ENCODE results near the gene CADM4. TPM values are rescaled to one million over a fixed set of nuclear protein-coding genes. Genes with fewer than 3 reads are reported as not detected.
A peak's percentile ranks its signal among the peaks of the same experiment; 100 is the strongest.
"Not testable (repeated sequence)": the region's sequence is repeated elsewhere in the genome, so short reads cannot be mapped to it uniquely, and the experiment has no call there.

The CADM4 gene
- total RNA-seq, 8 experiments from 2014 or later = 1.0 to 91.6 (median 70.8) TPM

- WGBS, 10 experiments = 85 to 100% methylated on average over 5 to 6 of the region's 6 CpGs; no CpG with 5 or more reads in 8 of the 10 experiments
- ATAC-seq (replicated peaks in 6 of 8) = no peak
- H3K4me3 ChIP-seq = no peak overlapping the region
- in situ Hi-C loops (cut with MboI; ENCODE audit: low pct_unique_long_range_greater_than_20kb in 2 of 9, low sequenced_read_pairs in 9 of 9, unreplicated experiment in 9 of 9) = no loop called here
- no peak overlapping the region for H3K27ac ChIP-seq
- peaks cover 0 to 2% of the 10 kb centered on the region in 2 donors for H3K4me1 ChIP-seq (replicated peaks in 1 of 2)
Measured at GRCh38 chr19:43656436-43656835, 16.8 kb upstream of the CADM4 start.

- H3K27ac ChIP-seq = no peak overlapping the region
- H3K4me3 ChIP-seq = no peak overlapping the region
- in situ Hi-C loops (cut with MboI; ENCODE audit: low pct_unique_long_range_greater_than_20kb in 2 of 9, low sequenced_read_pairs in 9 of 9, unreplicated experiment in 9 of 9) = no loop called here
- peak in 3 of 8 experiments; percentile 4 to 30 (median 9) for ATAC-seq (replicated peaks in 6 of 8)
- peaks cover 0 to 2% of the 10 kb centered on the region in 2 donors for H3K4me1 ChIP-seq (replicated peaks in 1 of 2)
- 0 to 70% (median 52%) methylated on average over 1 to 3 of the region's 5 CpGs; no CpG with 5 or more reads in 5 of the 10 experiments for WGBS, 10 experiments
Measured at GRCh38 chr19:43652546-43652874, 12.9 kb upstream of the CADM4 start.

- H3K4me3 ChIP-seq = no peak overlapping the region
- H3K27ac ChIP-seq = no peak overlapping the region
- H3K4me1 ChIP-seq (replicated peaks in 1 of 2) = peaks cover 0 to 2% of the 10 kb centered on the region in 2 donors
- in situ Hi-C loops (cut with MboI; ENCODE audit: low pct_unique_long_range_greater_than_20kb in 2 of 9, low sequenced_read_pairs in 9 of 9, unreplicated experiment in 9 of 9) = no loop called here
- peak; percentile 65 to 95 (median 83) for ATAC-seq (replicated peaks in 6 of 8)
- 10 to 100% (median 51%) methylated on average over 1 to 7 of the region's 14 CpGs; no CpG with 5 or more reads in 2 of the 10 experiments for WGBS, 10 experiments
Measured at GRCh38 chr19:43651758-43652545, 12.3 kb upstream of the CADM4 start.

GRCh38 chr19:43650276-43650675, 10.6 kb upstream of the CADM4 start:
- H3K4me3 ChIP-seq; in situ Hi-C loops (cut with MboI; ENCODE audit: low pct_unique_long_range_greater_than_20kb in 2 of 9, low sequenced_read_pairs in 9 of 9, unreplicated experiment in 9 of 9); H3K4me1 ChIP-seq (replicated peaks in 1 of 2); ATAC-seq (replicated peaks in 6 of 8); H3K27ac ChIP-seq: not testable (repeated sequence)
- 100% methylated on average over 1 to 3 of the region's 7 CpGs; no CpG with 5 or more reads in 5 of the 10 experiments for WGBS, 10 experiments

GRCh38 chr19:43649514-43649913, 9.9 kb upstream of the CADM4 start:
- in situ Hi-C loops (cut with MboI; ENCODE audit: low pct_unique_long_range_greater_than_20kb in 2 of 9, low sequenced_read_pairs in 9 of 9, unreplicated experiment in 9 of 9) = no loop called here
- WGBS, 10 experiments = 67 to 98% (median 93%) methylated on average over 1 to 2 of the region's 2 CpGs; no CpG with 5 or more reads in 4 of the 10 experiments
- H3K4me3 ChIP-seq = no peak overlapping the region
- ATAC-seq (replicated peaks in 6 of 8) = no peak
- H3K4me1 ChIP-seq (replicated peaks in 1 of 2) = peaks cover 0 to 2% of the 10 kb centered on the region in 2 donors
- H3K27ac ChIP-seq = no peak overlapping the region

GRCh38 chr19:43648633-43649032, 9.0 kb upstream of the CADM4 start:
- in situ Hi-C loops (cut with MboI; ENCODE audit: low pct_unique_long_range_greater_than_20kb in 2 of 9, low sequenced_read_pairs in 9 of 9, unreplicated experiment in 9 of 9) = no loop called here
- Histone ChIP-seq H3K4me3 (no peak overlapping the region), H3K27ac (no peak overlapping the region), H3K4me1 (replicated peaks in 1 of 2) (peaks cover 0 to 2% of the 10 kb centered on the region in 2 donors)
- no peak for ATAC-seq (replicated peaks in 6 of 8)
- 89 to 100% (median 100%) methylated on average over 1 to 4 of the region's 6 CpGs; no CpG with 5 or more reads in 2 of the 10 experiments for WGBS, 10 experiments

GRCh38 chr19:43644181-43644580, 4.5 kb upstream of the CADM4 start:
- Histone ChIP-seq H3K4me3 (no peak overlapping the region), H3K4me1 (replicated peaks in 1 of 2) (no peaks in the 10 kb centered on the region), H3K27ac (no peak overlapping the region)
- in situ Hi-C loops (cut with MboI; ENCODE audit: low pct_unique_long_range_greater_than_20kb in 2 of 9, low sequenced_read_pairs in 9 of 9, unreplicated experiment in 9 of 9) = no loop called here
- WGBS, 10 experiments = 53 to 91% (median 89%) methylated on average over 2 to 11 of the region's 13 CpGs; no CpG with 5 or more reads in 5 of the 10 experiments
- ATAC-seq (replicated peaks in 6 of 8) = no peak

- Histone ChIP-seq H3K4me3 (no peak overlapping the region), H3K27ac (no peak overlapping the region), H3K4me1 (replicated peaks in 1 of 2) (peaks cover 4 to 5% of the 10 kb centered on the region in 2 donors)
- in situ Hi-C loops (cut with MboI; ENCODE audit: low pct_unique_long_range_greater_than_20kb in 2 of 9, low sequenced_read_pairs in 9 of 9, unreplicated experiment in 9 of 9) = no loop called here
- ATAC-seq (replicated peaks in 6 of 8) = no peak
- 7 to 100% (median 54%) methylated on average over 1 to 3 of the region's 3 CpGs for WGBS, 10 experiments
Measured at GRCh38 chr19:43643326-43643725, 3.7 kb upstream of the CADM4 start.

- no peak for ATAC-seq (replicated peaks in 6 of 8)
- 35 to 100% (median 71%) methylated on average over 1 to 4 of the region's 4 CpGs; no CpG with 5 or more reads in 1 of the 10 experiments for WGBS, 10 experiments
- Histone ChIP-seq H3K27ac (no peak overlapping the region), H3K4me3 (no peak overlapping the region), H3K4me1 (replicated peaks in 1 of 2) (peaks cover 9% of the 10 kb centered on the region in 2 donors)
- in situ Hi-C loops (cut with MboI; ENCODE audit: low pct_unique_long_range_greater_than_20kb in 2 of 9, low sequenced_read_pairs in 9 of 9, unreplicated experiment in 9 of 9) = no loop called here
Measured at GRCh38 chr19:43642531-43642930, 2.9 kb upstream of the CADM4 start.

GRCh38 chr19:43641333-43641732, 1.7 kb upstream of the CADM4 start:
- in situ Hi-C loops (cut with MboI; ENCODE audit: low pct_unique_long_range_greater_than_20kb in 2 of 9, low sequenced_read_pairs in 9 of 9, unreplicated experiment in 9 of 9) = no loop called here
- 0 to 100% (median 67%) methylated on average over 1 to 2 of the region's 2 CpGs; no CpG with 5 or more reads in 3 of the 10 experiments for WGBS, 10 experiments
- ATAC-seq (replicated peaks in 6 of 8) = no peak

GRCh38 chr19:43640424-43640757, 741 bp upstream of the CADM4 start:
- Histone ChIP-seq H3K4me1 (replicated peaks in 1 of 2) (peaks cover 25% of the 10 kb centered on the region in 2 donors), H3K27ac (peak overlapping the region in 1 of 2 donors; percentile 85), H3K4me3 (peak overlapping the region; percentile 91 to 100 (median 97))
- WGBS, 10 experiments = 0 to 40% (median 20%) methylated on average over 1 to 4 of the region's 9 CpGs; no CpG with 5 or more reads in 5 of the 10 experiments
- in situ Hi-C loops (cut with MboI; ENCODE audit: low pct_unique_long_range_greater_than_20kb in 2 of 9, low sequenced_read_pairs in 9 of 9, unreplicated experiment in 9 of 9) = no loop called here
- ATAC-seq (replicated peaks in 6 of 8) = no peak

More at GRCh38 chr19:43641333-43641732, 1.7 kb upstream of the CADM4 start:
- Histone ChIP-seq H3K27ac (no peak overlapping the region), H3K4me3 (no peak overlapping the region), H3K4me1 (replicated peaks in 1 of 2) (peaks cover 19% of the 10 kb centered on the region in 2 donors)

- H3K4me3 ChIP-seq = peak overlapping the region; percentile 91 to 100 (median 97)
- peaks cover 31 to 32% of the 10 kb centered on the region in 2 donors for H3K4me1 ChIP-seq (replicated peaks in 1 of 2)
- WGBS, 10 experiments = 0 to 30% (median 8%) methylated on average over 1 to 5 of the region's 18 CpGs; no CpG with 5 or more reads in 4 of the 10 experiments
- in situ Hi-C loops (cut with MboI; ENCODE audit: low pct_unique_long_range_greater_than_20kb in 2 of 9, low sequenced_read_pairs in 9 of 9, unreplicated experiment in 9 of 9) = no loop called here
- H3K27ac ChIP-seq = peak overlapping the region; percentile 85 to 88
- ATAC-seq (replicated peaks in 6 of 8) = peak in 4 of 8 experiments; percentile 1 to 12 (median 6)
Measured at GRCh38 chr19:43638995-43639518, 593 bp downstream of the CADM4 start.

GRCh38 chr19:43638214-43638994, 1.2 kb downstream of the CADM4 start:
- Histone ChIP-seq H3K4me1 (replicated peaks in 1 of 2) (peaks cover 32 to 36% of the 10 kb centered on the region in 2 donors), H3K4me3 (peak overlapping the region; percentile 91 to 100 (median 97)), H3K27ac (peak overlapping the region in 1 of 2 donors; percentile 85)
- in situ Hi-C loops (cut with MboI; ENCODE audit: low pct_unique_long_range_greater_than_20kb in 2 of 9, low sequenced_read_pairs in 9 of 9, unreplicated experiment in 9 of 9) = no loop called here
- 27 to 78% (median 54%) methylated on average over 2 to 7 of the region's 13 CpGs for WGBS, 10 experiments
- ATAC-seq (replicated peaks in 6 of 8) = peak in 2 of 8 experiments; percentile 1 to 2

Measured in motor neuron (in vitro differentiated cells).